Left kidney (tissue), 8 donors: ENCODE results near the gene TPTE. TPM values are rescaled to one million over a fixed set of nuclear protein-coding genes. Genes with fewer than 3 reads are reported as not detected.
"Not testable (repeated sequence)": the region's sequence is repeated elsewhere in the genome, so short reads cannot be mapped to it uniquely, and the experiment has no call there.

Experiments used
- DNase-seq: peaks from one replicate; pipeline ENCODE4 v3.0.0-alpha.2; 2013
- long read RNA-seq, 8 donors: transcript quantifications; one replicate each; lab custom pipeline, GENCODE V29; 2026
- polyA plus RNA-seq: library from polyadenylated mRNA; unstranded; fragments of 120-200 nt; gene quantifications from one replicate; pipeline ENCODE4 v1.2.1, GENCODE V29; 2013; ENCODE audit not compliant: insufficient read length

Gene TPTE
- not detected for polyA plus RNA-seq
- long read RNA-seq, donor 1 = 0 reads
- long read RNA-seq, donor 2 = 0 reads
- long read RNA-seq, donor 3 = 0 reads
- long read RNA-seq, donor 4 = 0 reads
- long read RNA-seq, donor 5 = 0 reads
- long read RNA-seq, donor 6 = 0 reads
- long read RNA-seq, donor 7 = 0 reads
- long read RNA-seq, donor 8 = 0 reads

GRCh38 chr21:10521091-10521598 lies at the start of gene TPTE:
Gene TPTE, plus strand, starts transcription at chr21:10521583. Its CDS starts 17,141 bp downstream, at chr21:10538724.
- no peak for DNase-seq

DNA sequence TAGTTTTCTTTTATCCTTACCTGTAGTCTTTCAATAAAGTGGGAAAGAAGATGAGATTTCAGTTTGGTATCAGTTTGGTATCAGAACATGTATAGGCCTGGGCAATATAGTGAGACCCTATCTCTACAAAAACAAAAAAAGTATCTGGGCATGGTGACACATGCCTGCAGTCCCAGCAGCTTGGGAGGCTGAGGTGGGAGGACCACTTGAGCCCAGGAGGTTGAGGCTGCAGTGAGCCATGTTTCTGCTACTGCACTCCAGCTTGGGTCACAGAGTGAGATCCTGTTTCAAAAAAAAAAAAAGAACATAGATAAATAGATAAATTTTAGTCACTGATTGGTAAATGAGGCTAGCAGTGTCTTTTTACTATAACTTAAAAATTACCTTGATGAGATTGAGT lies 49.4 kb upstream of the TPTE start:
- DNase-seq = not testable (repeated sequence)

DNA sequence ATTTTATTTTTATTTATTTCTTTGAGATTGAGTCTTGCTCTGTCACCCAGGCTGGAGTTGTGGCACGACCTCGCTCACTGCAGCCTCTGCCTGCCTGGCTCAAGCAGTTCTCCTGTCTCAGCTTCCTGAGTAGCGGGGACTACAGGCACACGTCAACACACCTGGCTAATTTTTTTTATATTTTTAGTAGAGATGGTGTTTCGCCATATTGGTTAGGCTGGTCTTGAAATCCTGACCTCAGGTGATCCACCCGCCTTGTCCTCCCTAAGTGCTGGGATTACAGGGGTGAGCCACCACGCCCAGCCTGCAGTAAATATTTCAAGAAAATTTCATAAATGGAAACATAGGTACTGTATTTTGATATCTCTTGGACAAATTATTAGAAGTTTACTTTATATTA lies 43.6 kb upstream of the TPTE start:
- not testable (repeated sequence) for DNase-seq

DNA sequence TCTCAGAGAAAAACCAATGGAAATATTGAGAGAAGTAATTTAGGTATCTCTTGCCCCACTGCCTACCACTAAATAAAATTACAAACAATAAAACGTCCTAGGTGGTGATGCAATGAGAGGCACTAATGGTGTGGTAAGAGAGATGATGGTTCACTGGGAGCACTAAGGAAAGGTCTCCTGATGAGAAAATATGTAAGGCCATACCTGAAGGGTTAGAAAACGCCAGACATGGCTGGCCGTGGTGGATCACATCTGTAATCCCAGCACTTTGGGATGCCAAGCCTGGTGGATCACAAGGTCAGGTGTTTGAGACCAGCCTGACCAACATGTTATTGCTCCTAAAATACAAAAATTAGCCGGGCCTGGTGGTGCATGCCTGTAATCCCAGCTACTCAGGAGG lies 41.5 kb upstream of the TPTE start:
- not testable (repeated sequence) for DNase-seq

DNA sequence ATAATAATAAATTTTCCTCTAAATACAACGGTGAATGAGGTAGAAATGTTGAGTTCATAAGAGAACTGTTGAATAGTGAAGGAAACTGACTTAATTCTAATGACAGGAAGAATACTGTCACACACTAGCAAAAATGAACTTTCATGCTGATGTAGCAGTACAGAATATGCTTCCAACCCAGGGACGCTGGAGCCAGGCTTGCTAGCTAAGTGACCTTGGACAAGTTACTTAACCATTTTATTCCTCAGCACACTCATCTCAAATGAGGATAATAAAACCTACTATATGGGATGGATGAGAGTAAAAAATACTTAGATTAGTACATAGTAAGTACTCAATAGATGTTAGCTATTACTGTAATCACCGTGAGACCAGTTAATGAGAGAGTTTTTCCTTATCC lies 36.5 kb upstream of the TPTE start:
- not testable (repeated sequence) for DNase-seq

GRCh38 chr21:10490453-10490852 lies 30.9 kb upstream of the TPTE start:
- DNase-seq = not testable (repeated sequence)

DNA sequence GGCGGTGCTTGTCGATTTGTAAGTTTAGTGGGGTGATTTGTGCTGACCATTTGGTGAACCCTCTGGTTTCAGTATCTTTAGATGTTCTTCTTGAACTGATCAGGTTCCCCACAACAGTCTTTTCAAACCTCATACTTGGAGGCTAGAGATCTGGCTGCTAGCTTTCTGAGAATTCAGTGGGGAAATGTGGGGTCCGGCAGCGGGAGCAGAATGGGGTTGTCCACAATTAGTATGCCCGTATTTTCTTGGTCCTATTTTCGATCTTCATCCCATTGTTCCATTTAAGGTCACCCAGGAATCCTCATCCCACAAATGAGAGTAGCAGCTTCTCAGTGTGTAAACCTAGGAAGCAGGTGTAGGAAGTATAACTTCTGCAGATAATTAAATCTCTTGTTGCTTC lies 10.3 kb upstream of the TPTE start:
- DNase-seq = no peak

DNA sequence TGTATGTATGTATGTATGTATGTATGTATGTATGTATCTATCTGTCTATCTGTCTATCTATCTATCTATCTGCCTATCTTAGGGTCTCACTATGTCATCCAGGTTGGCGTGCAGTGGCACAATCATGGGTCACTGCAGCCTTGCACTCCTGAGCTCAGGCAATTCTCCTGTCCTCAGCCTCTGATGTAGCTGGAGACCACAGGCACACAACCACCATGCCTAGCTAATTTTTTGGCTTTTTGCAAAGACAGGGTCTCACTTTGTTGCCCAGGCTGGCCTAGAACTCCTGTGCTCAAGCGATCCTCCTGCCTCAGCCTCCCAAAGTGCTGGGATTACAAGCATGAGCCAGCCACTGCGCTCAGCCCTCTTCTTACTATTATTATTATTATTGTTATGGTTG lies 4.5 kb upstream of the TPTE start:
- not testable (repeated sequence) for DNase-seq

- not testable (repeated sequence) for DNase-seq
Measured at GRCh38 chr21:10517904-10518303, 3.5 kb upstream of the TPTE start.

DNA sequence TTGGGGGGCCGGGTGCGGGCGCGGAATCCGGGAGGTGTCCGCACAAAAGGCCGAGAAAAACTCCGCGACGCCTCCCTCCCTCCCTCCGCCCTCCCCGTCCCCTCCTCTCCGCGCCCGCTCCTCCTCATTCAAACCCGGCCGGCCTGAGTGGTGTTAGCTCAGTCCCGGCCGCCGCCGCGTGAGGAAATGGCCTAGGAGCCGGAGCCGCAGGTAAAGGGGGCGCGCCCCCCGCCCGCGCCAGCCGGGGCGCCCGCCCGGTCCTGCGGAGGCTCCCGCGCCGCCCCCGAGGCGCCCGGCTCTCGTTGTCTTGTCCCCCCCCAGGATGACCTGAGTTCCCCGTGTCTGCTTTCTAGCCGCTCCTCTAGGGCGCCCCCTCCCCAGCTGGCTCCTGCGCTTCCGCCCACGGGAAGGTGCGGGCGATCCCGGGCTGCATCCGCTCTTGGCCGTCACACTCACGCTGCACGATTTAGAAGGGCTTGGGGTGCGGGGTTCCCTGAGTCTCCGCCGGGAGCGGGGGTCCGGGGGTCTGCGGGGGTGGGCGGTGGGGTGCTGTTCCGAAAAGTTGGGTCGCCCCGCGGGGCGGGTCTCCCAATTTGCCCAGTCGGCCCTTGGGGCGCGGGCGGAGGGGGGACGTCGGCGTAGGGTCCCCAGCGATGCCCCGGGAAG lies 585 bp downstream of the TPTE start:
- DNase-seq = not testable (repeated sequence)

- no peak for DNase-seq
Measured at GRCh38 chr21:10539956-10540355, 18.6 kb downstream of the TPTE start.

- not testable (repeated sequence) for DNase-seq
Measured at GRCh38 chr21:10544376-10544775, 23.0 kb downstream of the TPTE start.

DNA sequence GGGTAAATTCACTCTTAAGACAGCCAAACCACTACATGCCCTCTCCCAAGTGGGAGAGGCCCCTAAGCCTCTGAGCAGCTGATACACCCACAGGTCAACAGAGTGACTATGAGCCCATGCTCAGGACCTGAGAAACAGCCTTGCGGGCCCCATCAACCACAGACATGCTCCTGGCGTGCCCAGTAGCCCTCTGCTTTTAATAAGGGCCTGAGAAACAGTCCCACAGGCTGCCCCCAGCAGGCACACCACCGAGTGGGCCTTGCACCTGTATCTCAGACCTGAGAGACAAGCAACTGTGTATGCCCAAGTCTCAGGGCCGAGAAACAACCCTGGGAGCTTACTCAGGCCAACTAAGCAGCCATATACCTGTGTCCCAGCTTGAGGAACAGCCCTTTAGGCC lies 26.5 kb downstream of the TPTE start:
- DNase-seq = not testable (repeated sequence)

DNA sequence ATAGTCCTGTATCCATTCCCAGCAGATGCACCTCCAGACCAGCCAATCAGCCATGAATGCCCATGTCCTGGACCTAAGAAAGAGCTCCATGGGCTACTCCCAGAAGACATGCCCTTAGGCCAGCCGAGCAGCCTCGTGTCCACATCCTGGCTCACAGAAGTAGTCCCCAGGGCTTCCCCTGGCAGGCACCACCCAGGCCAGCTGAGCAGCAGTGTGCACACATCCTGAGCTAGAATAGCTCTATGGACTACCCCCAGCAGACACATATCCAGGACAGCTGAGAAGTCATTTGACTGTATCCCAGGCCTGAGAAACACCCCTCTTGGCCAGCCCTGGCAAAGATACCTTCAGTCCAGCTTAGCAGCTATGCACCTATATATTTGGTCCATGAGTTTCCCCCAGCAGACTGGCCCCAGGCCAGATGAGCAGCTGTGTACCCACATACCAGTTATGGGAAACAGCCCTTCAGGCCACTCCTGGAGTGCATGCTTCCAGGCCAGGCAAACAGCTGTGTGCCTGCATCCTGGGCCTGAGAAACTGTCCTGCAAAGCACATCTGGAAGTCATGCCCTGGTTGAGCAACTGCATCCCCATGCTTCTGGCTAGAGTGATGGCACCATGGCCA lies 27.1 kb downstream of the TPTE start:
- not testable (repeated sequence) for DNase-seq

GRCh38 chr21:10570803-10571202 lies 49.4 kb downstream of the TPTE start:
- not testable (repeated sequence) for DNase-seq

DNA sequence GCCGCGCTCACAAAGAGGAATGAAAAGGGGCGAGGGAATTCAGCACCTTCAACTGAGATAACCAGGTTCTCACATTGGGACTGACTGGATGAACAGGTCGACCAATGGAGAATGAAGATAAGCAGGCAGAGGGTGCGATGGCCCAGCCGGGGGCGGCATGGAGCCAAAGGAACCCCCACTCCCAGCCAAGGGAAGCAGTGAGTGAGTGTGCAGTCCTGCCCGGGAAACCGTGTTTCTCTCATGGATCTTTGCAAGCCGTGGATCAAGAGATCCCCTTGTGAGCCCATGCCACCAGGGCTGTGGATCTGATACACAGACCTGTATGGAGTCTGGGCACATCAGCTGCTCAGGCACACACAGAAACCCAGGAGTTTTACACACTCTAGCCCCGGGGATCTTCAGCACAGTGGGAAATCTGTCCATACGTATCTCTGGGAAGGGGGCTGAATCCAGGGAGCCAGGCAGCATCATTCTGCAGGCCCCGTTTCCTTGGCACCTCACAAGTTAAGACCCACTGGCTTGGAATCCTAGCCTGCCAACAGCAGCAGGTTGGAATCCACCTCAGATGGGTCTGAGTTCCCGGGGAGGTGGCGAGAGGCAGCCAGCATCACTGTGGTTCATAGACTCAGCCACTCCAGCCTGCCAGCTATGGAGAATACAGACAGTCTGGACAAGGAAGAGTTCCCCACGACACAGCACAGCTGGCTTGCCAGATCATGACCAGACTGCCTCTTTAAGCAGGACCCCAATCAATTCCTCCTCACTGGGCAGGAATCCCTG lies 53.3 kb downstream of the TPTE start:
- not testable (repeated sequence) for DNase-seq

- DNase-seq = no peak
Measured at GRCh38 chr21:10575311-10575667, 53.9 kb downstream of the TPTE start.

DNA sequence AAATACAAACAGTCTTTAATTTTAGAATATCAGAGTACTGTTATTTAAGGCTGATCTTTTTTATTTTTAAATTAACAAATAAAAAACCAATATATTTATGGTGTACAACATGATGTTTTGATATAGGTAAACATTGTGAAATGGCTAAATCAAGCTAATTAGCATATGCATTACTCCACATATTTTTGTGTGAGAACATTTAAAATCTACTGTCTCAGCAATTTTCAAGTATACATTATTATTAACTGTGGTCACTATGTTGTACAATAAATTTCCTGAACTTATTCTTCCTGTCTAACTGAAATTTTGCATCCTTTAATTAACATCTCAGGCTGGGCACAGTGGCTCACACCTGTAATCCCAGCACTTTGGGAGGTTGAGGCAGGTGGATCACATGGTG lies 57.5 kb downstream of the TPTE start:
- DNase-seq = not testable (repeated sequence)

DNA sequence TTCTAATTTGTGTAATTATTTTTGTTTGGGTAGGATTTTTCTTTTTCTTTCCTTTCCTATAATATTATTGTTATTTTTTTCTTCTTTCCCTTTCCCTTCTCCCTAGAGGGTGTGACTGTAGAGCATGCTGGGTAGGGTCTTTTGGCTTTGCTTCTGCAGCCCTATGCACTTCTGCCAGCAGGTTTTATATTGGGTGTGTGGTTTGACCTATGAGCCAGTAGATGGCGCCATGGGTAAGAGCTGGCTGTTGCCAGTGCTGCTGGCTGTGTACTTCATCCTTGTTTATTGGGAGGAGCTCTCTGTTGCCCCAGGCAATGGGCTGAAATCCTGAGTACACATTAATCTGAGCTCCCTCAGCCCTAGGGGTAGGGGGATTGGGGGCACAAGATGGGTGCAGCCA lies 67.7 kb downstream of the TPTE start:
- DNase-seq = not testable (repeated sequence)

GRCh38 chr21:10607074-10607473 lies 85.7 kb downstream of the TPTE start:
- DNase-seq = not testable (repeated sequence)

GRCh38 chr21:10614285-10614684 lies 92.9 kb downstream of the TPTE start:
- DNase-seq = not testable (repeated sequence)

GRCh38 chr21:10616061-10616460 lies 94.7 kb downstream of the TPTE start:
- DNase-seq = not testable (repeated sequence)
